HCT116 (cell line): ENCODE measurements around the gene TEX26. TPM values are rescaled to one million over a fixed set of nuclear protein-coding genes. Genes with fewer than 3 reads are reported as not detected.

Experiments
- ATAC-seq: fragments of 200-7000 bp; cut with Tn5 transposase; 2 replicates; pipeline ENCODE4 v1.9.1; 2020; ENCODE audit warnings: mild to moderate bottlenecking, moderate library complexity
- BruUV-seq: library from RNA; stranded (reverse); fragments of 400-500 nt; replicated peaks from 2 replicates; lab custom pipeline; 2021; lab: Mats Ljungman, UMichigan
- CTCF ChIA-PET: fragments of 300-600 bp; sonication (Branson Sonifier 250); formaldehyde crosslinking; loops from one replicate; lab custom pipeline; 2021; ENCODE audit warnings: antibody characterized with exemption; lab: Charles Lee
- POLR2A ChIA-PET: fragments of 300-600, 350-600 bp; sonication (Branson Sonifier 250); formaldehyde crosslinking; loops from one replicate; lab custom pipeline; 2021; ENCODE audit warnings: antibody characterized with exemption; lab: Charles Lee
- RAD21 ChIA-PET, 2 experiments: fragments of 300-600 bp; sonication (Branson Sonifier 250); formaldehyde crosslinking; loops; one replicate each; lab custom pipeline; 2023; ENCODE audit warnings: low total read pairs in 2 of 2; ENCODE audit not compliant: uncharacterized antibody in 2 of 2, unreplicated experiment in 2 of 2, low non-redundant PET in 1 of 2; lab: Charles Lee
- DNase-seq: peaks from one replicate; pipeline ENCODE4 v3.0.0-alpha.2; 2010; ENCODE audit warnings: low read depth, low spot score
- H2AFZ ChIP-seq: fragments of 200-600 bp; shearing (Covaris generic), sonication (generic); 2 replicates; pipeline ENCODE4 v1.6.1; 2017; ENCODE audit warnings: low read depth, mixed run types, mixed read lengths, antibody characterized with exemption, low read length; ENCODE audit not compliant: poor library complexity, severe bottlenecking
- H3K27ac ChIP-seq: 2 replicates; pipeline ENCODE4 v1.5.1; 2012; ENCODE audit warnings: low read depth, low read length
- H3K27me3 ChIP-seq: fragments of 200-600 bp; sonication (generic); 2 replicates; pipeline ENCODE4 v1.6.1; 2016; ENCODE audit warnings: mixed run types, low read length, mixed read lengths; ENCODE audit not compliant: insufficient read depth
- H3K36me3 ChIP-seq, 2 experiments: fragments of 200-500 bp in 1 of 2; fragments of 200-600 bp in 1 of 2; sonication (Bioruptor generic) in 1 of 2; sonication (generic) in 1 of 2; 2 replicates each; pipeline versions ENCODE4 v1.5.1 to v1.6.1; 2014 to 2016; ENCODE audit warnings: low read length in 2 of 2, inconsistent platforms in 1 of 2, mixed read lengths in 1 of 2, mixed run types in 1 of 2; ENCODE audit not compliant: insufficient read depth in 2 of 2, control insufficient read depth in 1 of 2
- H3K4me1 ChIP-seq, 2 experiments: fragments of 200-600 bp in 1 of 2; sonication (generic) in 1 of 2; 2 replicates each; pipeline versions ENCODE4 v1.5.1 to v1.6.1; 2012 to 2017; ENCODE audit warnings: low read length in 2 of 2, inconsistent platforms in 1 of 2, mild to moderate bottlenecking in 1 of 2, mixed read lengths in 1 of 2, mixed run types in 1 of 2, moderate library complexity in 1 of 2; ENCODE audit not compliant: insufficient read depth in 2 of 2, control insufficient read depth in 1 of 2
- H3K4me2 ChIP-seq: fragments of 200-600 bp; sonication (generic); 2 replicates; pipeline ENCODE4 v1.6.1; 2017; ENCODE audit warnings: mixed run types, low read length, mixed read lengths
- H3K4me3 ChIP-seq, 2 experiments: fragments of 200-600 bp in 1 of 2; sonication (generic) in 1 of 2; replicated peaks in 1 of 2; 2 replicates each; pipeline ENCODE4 v1.5.1; 2011 to 2016; ENCODE audit warnings: low read length in 2 of 2, control low read depth in 1 of 2, low read depth in 1 of 2, mild to moderate bottlenecking in 1 of 2, mixed read lengths in 1 of 2, mixed run types in 1 of 2
- H3K79me2 ChIP-seq: fragments of 200-600 bp; sonication (generic); 2 replicates; pipeline ENCODE4 v1.6.1; 2017; ENCODE audit warnings: mild to moderate bottlenecking, mixed run types, low read length, moderate library complexity, mixed read lengths; ENCODE audit not compliant: insufficient read depth
- H3K9ac ChIP-seq: fragments of 200-600 bp; sonication (generic); 2 replicates; pipeline ENCODE4 v1.6.1; 2016; ENCODE audit warnings: low read length, mixed read lengths
- H3K9me2 ChIP-seq: fragments of 200-600 bp; sonication (generic), shearing (Covaris generic); 2 replicates; pipeline ENCODE4 v1.6.1; 2017; ENCODE audit warnings: mixed run types, mild to moderate bottlenecking, moderate library complexity; ENCODE audit not compliant: insufficient read depth
- H3K9me3 ChIP-seq, 2 experiments: fragments of 200-500 bp in 1 of 2; fragments of 200-600 bp in 1 of 2; sonication (Bioruptor generic) in 1 of 2; sonication (generic) in 1 of 2; 2 replicates each; pipeline ENCODE4 v1.6.1; 2014 to 2017; ENCODE audit warnings: low read length in 2 of 2, mixed read lengths in 2 of 2, inconsistent platforms in 1 of 2, low read depth in 1 of 2, mild to moderate bottlenecking in 1 of 2, mixed run types in 1 of 2, moderate library complexity in 1 of 2; ENCODE audit not compliant: control insufficient read depth in 1 of 2, insufficient read depth in 1 of 2
- H4K20me1 ChIP-seq: fragments of 200-600 bp; sonication (generic), shearing (Covaris generic); 2 replicates; pipeline ENCODE4 v1.6.1; 2017; ENCODE audit warnings: mixed run types, mild to moderate bottlenecking, moderate library complexity; ENCODE audit not compliant: insufficient read depth
- CBX3 ChIP-seq: IDR thresholded peaks from 2 replicates; pipeline ENCODE4 v1.6.1; 2012; ENCODE audit warnings: low read depth
- EGR1 ChIP-seq: IDR thresholded peaks from 2 replicates; pipeline ENCODE4 v1.6.1; 2012; ENCODE audit warnings: low read depth
- ELF1 ChIP-seq: IDR thresholded peaks from 2 replicates; pipeline ENCODE4 v1.6.1; 2012; ENCODE audit warnings: low read depth, borderline replicate concordance
- POLR2A ChIP-seq: IDR thresholded peaks from 2 replicates; pipeline ENCODE4 v1.7.0; 2011; ENCODE audit warnings: borderline replicate concordance; ENCODE audit not compliant: insufficient read depth, insufficient read length; ENCODE audit errors: extremely low read depth
- SP1 ChIP-seq: IDR thresholded peaks from 2 replicates; pipeline ENCODE4 v1.6.1; 2012; ENCODE audit warnings: low read depth
- YY1 ChIP-seq: IDR thresholded peaks from 2 replicates; pipeline ENCODE4 v1.6.1; 2011; ENCODE audit warnings: low read length, low read depth, moderate library complexity, mild to moderate bottlenecking; ENCODE audit not compliant: insufficient replicate concordance; ENCODE audit errors: extremely low read depth
- ZFX ChIP-seq: fragments of 450-650 bp; IDR thresholded peaks from 2 replicates; pipeline ENCODE4 v1.6.1; 2017
- ZNF274 ChIP-seq: fragments of 200-500 bp; sonication (Bioruptor generic); IDR thresholded peaks from 2 replicates; pipeline ENCODE4 v1.6.1; 2014; ENCODE audit warnings: mild to moderate bottlenecking, low read depth, low read length, inconsistent platforms
- intact Hi-C: fragments of 100-400 bp; cut with micrococcal nuclease; formaldehyde crosslinking; loops from 2 replicates; pipeline ENCODE4 v1.10.0; 2022
- total RNA-seq: library from RNA; stranded (reverse); gene quantifications from one replicate; pipeline ENCODE4 v1.2.1, GENCODE V29; 2021; ENCODE audit not compliant: unreplicated experiment
- TF ChIP-seq, protein P1 (sequence below): IDR thresholded peaks from 2 replicates; pipeline ENCODE4 v1.6.1; 2012
- TF ChIP-seq, protein P2 (sequence below), 3 experiments: fragments of 200-600 bp in 1 of 3; sonication (generic) in 1 of 3; IDR thresholded peaks in 2 of 3; conservative IDR thresholded peaks in 1 of 3; 2 replicates each; pipeline ENCODE4 v1.5.1; 2012 to 2017; ENCODE audit warnings: low read depth in 2 of 3, low read length in 2 of 3, antibody characterized with exemption in 1 of 3, borderline replicate concordance in 1 of 3, control low read depth in 1 of 3, mild to moderate bottlenecking in 1 of 3, mixed read lengths in 1 of 3, mixed run types in 1 of 3, moderate library complexity in 1 of 3; ENCODE audit not compliant: insufficient read depth in 1 of 3

TEX26 gene
- total RNA-seq, 1 experiment from 2014 or later, result not detected

DNA sequence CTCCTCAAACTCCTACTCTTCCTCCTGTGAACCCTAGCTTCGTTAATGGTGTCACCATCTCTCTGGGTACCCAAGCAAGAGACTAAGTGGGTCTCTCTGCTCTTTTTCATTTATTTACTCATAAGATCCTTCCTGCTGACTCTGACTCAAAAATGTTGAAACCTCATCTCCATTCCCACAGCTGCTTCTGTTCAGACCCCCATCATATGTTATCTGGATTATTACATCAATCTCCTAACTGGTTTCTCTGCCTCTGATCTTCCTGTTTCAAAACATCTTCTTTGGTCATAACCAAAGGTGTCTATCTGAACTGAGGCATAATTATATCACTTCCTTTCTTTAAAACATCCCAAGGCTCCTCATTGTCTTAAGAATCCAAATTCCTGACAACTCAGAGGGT, 28.4 kb upstream of the TEX26 start:
- Histone ChIP-seq H3K27me3 (peaks cover 40% of the 10 kb centered on the region), H3K4me1 (no peaks in the 10 kb centered on the region), H3K9ac (no peak overlapping the region), H4K20me1 (no peaks in the 10 kb centered on the region), H3K79me2 (no peaks in the 10 kb centered on the region), H3K4me3 (no peak overlapping the region), H2AFZ (no peak overlapping the region), H3K9me3 (no peaks in the 10 kb centered on the region), H3K27ac (no peak overlapping the region), H3K9me2 (no peaks in the 10 kb centered on the region), H3K4me2 (no peak overlapping the region), H3K36me3 (no peaks in the 10 kb centered on the region)
- ATAC-seq (no peak), DNase-seq (no peak)
- ChIA-PET CTCF (no interaction called here), RAD21 (no interaction called here), POLR2A (no interaction called here)
- TF ChIP-seq CBX3 (no peak), POLR2A (no peak), YY1 (no peak), ZNF274 (no peak), ELF1 (no peak)
- TF ChIP-seq, protein P1, sequence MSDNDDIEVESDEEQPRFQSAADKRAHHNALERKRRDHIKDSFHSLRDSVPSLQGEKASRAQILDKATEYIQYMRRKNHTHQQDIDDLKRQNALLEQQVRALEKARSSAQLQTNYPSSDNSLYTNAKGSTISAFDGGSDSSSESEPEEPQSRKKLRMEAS, result no peak
- TF ChIP-seq, protein P2, sequence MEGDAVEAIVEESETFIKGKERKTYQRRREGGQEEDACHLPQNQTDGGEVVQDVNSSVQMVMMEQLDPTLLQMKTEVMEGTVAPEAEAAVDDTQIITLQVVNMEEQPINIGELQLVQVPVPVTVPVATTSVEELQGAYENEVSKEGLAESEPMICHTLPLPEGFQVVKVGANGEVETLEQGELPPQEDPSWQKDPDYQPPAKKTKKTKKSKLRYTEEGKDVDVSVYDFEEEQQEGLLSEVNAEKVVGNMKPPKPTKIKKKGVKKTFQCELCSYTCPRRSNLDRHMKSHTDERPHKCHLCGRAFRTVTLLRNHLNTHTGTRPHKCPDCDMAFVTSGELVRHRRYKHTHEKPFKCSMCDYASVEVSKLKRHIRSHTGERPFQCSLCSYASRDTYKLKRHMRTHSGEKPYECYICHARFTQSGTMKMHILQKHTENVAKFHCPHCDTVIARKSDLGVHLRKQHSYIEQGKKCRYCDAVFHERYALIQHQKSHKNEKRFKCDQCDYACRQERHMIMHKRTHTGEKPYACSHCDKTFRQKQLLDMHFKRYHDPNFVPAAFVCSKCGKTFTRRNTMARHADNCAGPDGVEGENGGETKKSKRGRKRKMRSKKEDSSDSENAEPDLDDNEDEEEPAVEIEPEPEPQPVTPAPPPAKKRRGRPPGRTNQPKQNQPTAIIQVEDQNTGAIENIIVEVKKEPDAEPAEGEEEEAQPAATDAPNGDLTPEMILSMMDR (IDR thresholded peaks at IDR 0.05 in 2 of 3, conservative IDR thresholded peaks at IDR 0.05 in 1 of 3; ENCODE audit: borderline replicate concordance in 1 of 3, insufficient read depth in 1 of 3, low read depth in 2 of 3, low read length in 2 of 3), result no peak
- intact Hi-C loops, result no loop called here
- BruUV-seq, result no TSS peak

DNA sequence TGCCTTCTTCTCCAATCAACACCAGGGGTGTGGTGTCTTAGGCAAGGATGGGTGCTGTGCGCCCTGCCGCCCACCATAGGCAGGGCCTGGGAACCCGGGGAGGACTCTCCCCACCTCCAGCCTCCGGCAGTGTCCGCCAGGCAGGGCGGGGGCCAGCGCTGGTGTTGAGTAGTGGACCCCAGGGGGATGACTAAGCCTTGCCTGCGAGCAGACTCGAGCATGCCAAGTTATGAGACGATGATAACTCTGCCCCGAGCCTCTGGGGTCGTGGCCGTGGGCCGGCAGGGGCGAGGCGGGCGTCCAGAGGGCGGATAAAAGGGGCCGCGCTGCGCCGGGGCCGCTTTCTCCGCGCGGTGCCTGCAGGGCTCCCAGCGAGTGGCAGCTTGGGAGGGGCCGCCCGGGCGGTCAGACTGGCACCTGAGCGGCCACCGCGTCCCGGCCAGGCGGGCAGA, 26.5 kb upstream of the TEX26 start, which contains the start of gene MEDAG:
MEDAG (plus strand) TSS at position 340 of the 452 bp plus-strand sequence. CDS start 245 bp downstream, outside the sequence.
- no peaks in the 10 kb centered on the region for H3K36me3 ChIP-seq
- no peak for DNase-seq
- no peaks in the 10 kb centered on the region for H3K4me1 ChIP-seq
- RAD21 ChIA-PET, result no interaction called here
- no peak for TF ChIP-seq EGR1
- TF ChIP-seq, protein P2 (IDR thresholded peaks at IDR 0.05 in 2 of 3, conservative IDR thresholded peaks at IDR 0.05 in 1 of 3; ENCODE audit: borderline replicate concordance in 1 of 3, insufficient read depth in 1 of 3, low read depth in 2 of 3, low read length in 2 of 3), result no peak
- no peak for TF ChIP-seq SP1
- no peak for TF ChIP-seq ZFX
- no peak within 1 kb of the TSS for H2AFZ ChIP-seq
- no peaks in the 10 kb centered on the region for H4K20me1 ChIP-seq
- no peaks in the 10 kb centered on the region for H3K9me2 ChIP-seq
- POLR2A ChIA-PET, result no interaction called here
- no peak within 1 kb of the TSS for H3K4me2 ChIP-seq
- no peak within 1 kb of the TSS for H3K27ac ChIP-seq
- CTCF ChIA-PET, result no interaction called here
- intact Hi-C loops, result no loop called here
- H3K4me3 ChIP-seq, result no peak within 1 kb of the TSS
- H3K79me2 ChIP-seq, result no peaks in the 10 kb centered on the region
- BruUV-seq, result no TSS peak
- no peaks in the 10 kb centered on the region for H3K9me3 ChIP-seq
- no peak within 1 kb of the TSS for H3K9ac ChIP-seq
- no peak for ATAC-seq
- H3K27me3 ChIP-seq, result peaks cover 28% of the 10 kb centered on the region
